Middle frontal gyrus (tissue), 1 donor: ENCODE results near the gene SDS.

ENCODE experiments used
- DNase-seq: peaks from one replicate; pipeline ENCODE4 v3.0.0-alpha.2; 2015; ENCODE audit warnings: low spot score; ENCODE audit errors: extremely low spot score

Gene SDS

GRCh38 chr12:113403435-113404415 lies at the start of gene SDS:
TSS of gene SDS (minus strand) at chr12:113403887. CDS start at chr12:113399708, 4,179 bp downstream.
- peak; percentile 30 for DNase-seq

GRCh38 chr12:113453330-113453729 lies 49.6 kb upstream of the SDS start:
- DNase-seq, result no peak

GRCh38 chr12:113452458-113452857 lies 48.8 kb upstream of the SDS start:
- no peak for DNase-seq

- DNase-seq, result no peak
Measured at GRCh38 chr12:113449839-113450238, 46.2 kb upstream of the SDS start.

GRCh38 chr12:113449299-113449698 lies 45.6 kb upstream of the SDS start:
- DNase-seq, result no peak

- no peak for DNase-seq
Measured at GRCh38 chr12:113448873-113449272, 45.2 kb upstream of the SDS start.

GRCh38 chr12:113445544-113446171 lies 42.0 kb upstream of the SDS start:
- no peak for DNase-seq

GRCh38 chr12:113443030-113443539 lies 39.4 kb upstream of the SDS start:
- no peak for DNase-seq

GRCh38 chr12:113440947-113441782 lies 37.5 kb upstream of the SDS start:
- no peak for DNase-seq

GRCh38 chr12:113440336-113440735 lies 36.6 kb upstream of the SDS start:
- no peak for DNase-seq

- DNase-seq, result no peak
Measured at GRCh38 chr12:113439606-113440030, 35.9 kb upstream of the SDS start.

- DNase-seq, result no peak
Measured at GRCh38 chr12:113439301-113439597, 35.6 kb upstream of the SDS start.

- no peak for DNase-seq
Measured at GRCh38 chr12:113438523-113439300, 35.0 kb upstream of the SDS start.

GRCh38 chr12:113437729-113438100 lies 34.0 kb upstream of the SDS start:
- no peak for DNase-seq

- DNase-seq, result no peak
Measured at GRCh38 chr12:113436993-113437728, 33.5 kb upstream of the SDS start.

- DNase-seq, result no peak
Measured at GRCh38 chr12:113436586-113436985, 32.9 kb upstream of the SDS start.

- no peak for DNase-seq
Measured at GRCh38 chr12:113435367-113435766, 31.7 kb upstream of the SDS start.

- no peak for DNase-seq
Measured at GRCh38 chr12:113432986-113433385, 29.3 kb upstream of the SDS start.

GRCh38 chr12:113428482-113428881 lies 24.8 kb upstream of the SDS start:
- no peak for DNase-seq

GRCh38 chr12:113427882-113428281 lies 24.2 kb upstream of the SDS start:
- DNase-seq, result no peak
